CD14-positive monocyte (primary cell): Measurements from ENCODE around the gene SNX14. TPM values are rescaled to one million over a fixed set of nuclear protein-coding genes. Genes with fewer than 3 reads are reported as not detected.
A peak's percentile ranks its signal among the peaks of the same experiment; 100 is the strongest.

Experiments
- DNase-seq, 3 donors: peaks; one replicate each; pipeline ENCODE4 v3.0.0-alpha.2; 2011 to 2022
- H2AFZ ChIP-seq: 2 replicates; pipeline ENCODE4 v1.6.0; 2012; ENCODE audit warnings: mild to moderate bottlenecking, low read depth, low read length, inconsistent platforms; ENCODE audit not compliant: insufficient read depth, poor library complexity, severe bottlenecking
- H3K27ac ChIP-seq, 2 donors: 1 replicate in 1 of 2; 2 replicates in 1 of 2; pipeline ENCODE4 v1.5.1; 2012 to 2013; ENCODE audit warnings: low read length in 2 of 2, control low read depth in 1 of 2, inconsistent platforms in 1 of 2, low read depth in 1 of 2, mild to moderate bottlenecking in 1 of 2
- H3K27me3 ChIP-seq, 2 donors: one replicate each; pipeline versions ENCODE4 v1.6.0 to v1.6.1; 2011 to 2013; ENCODE audit warnings: low read length in 2 of 2; ENCODE audit not compliant: control insufficient read depth in 2 of 2, insufficient read depth in 2 of 2
- H3K36me3 ChIP-seq, 2 donors: replicated peaks in 1 of 2; 1 replicate in 1 of 2; 2 replicates in 1 of 2; pipeline versions ENCODE4 v1.5.1 to v1.6.1; 2012 to 2013; ENCODE audit warnings: low read length in 2 of 2, control low read depth in 1 of 2, inconsistent platforms in 1 of 2, mild to moderate bottlenecking in 1 of 2; ENCODE audit not compliant: insufficient read depth in 2 of 2, control insufficient read depth in 1 of 2
- H3K4me1 ChIP-seq, 2 donors: 1 replicate in 1 of 2; 2 replicates in 1 of 2; pipeline versions ENCODE4 v1.5.1 to v1.6.1; 2012 to 2013; ENCODE audit warnings: low read length in 2 of 2, control low read depth in 1 of 2, inconsistent platforms in 1 of 2, mild to moderate bottlenecking in 1 of 2, moderate library complexity in 1 of 2; ENCODE audit not compliant: insufficient read depth in 2 of 2, control insufficient read depth in 1 of 2
- H3K4me2 ChIP-seq: replicated peaks from 2 replicates; pipeline ENCODE3; 2012; ENCODE audit warnings: low read length, moderate library complexity, mild to moderate bottlenecking; ENCODE audit not compliant: poor library complexity, severe bottlenecking; ENCODE audit errors: extremely low read depth
- H3K4me3 ChIP-seq, 3 experiments: fragments of 200-600 bp in 1 of 3; sonication (generic) in 1 of 3; replicated peaks in 1 of 3; 1 replicate in 2 of 3; 2 replicates in 1 of 3; pipeline ENCODE4 v1.5.1; 2011 to 2013; ENCODE audit warnings: low read length in 3 of 3, mild to moderate bottlenecking in 3 of 3, control low read depth in 2 of 3, low read depth in 2 of 3, inconsistent platforms in 1 of 3, moderate library complexity in 1 of 3
- H3K79me2 ChIP-seq: 2 replicates; pipeline ENCODE4 v1.6.0; 2012; ENCODE audit warnings: mild to moderate bottlenecking, control low read depth, inconsistent platforms, low read length, moderate library complexity; ENCODE audit not compliant: insufficient read depth
- H3K9ac ChIP-seq: 2 replicates; pipeline ENCODE4 v1.6.0; 2017; ENCODE audit warnings: low read length, mild to moderate bottlenecking; ENCODE audit not compliant: insufficient read depth, poor library complexity, severe bottlenecking
- H3K9me3 ChIP-seq, 2 donors: replicated peaks in 1 of 2; 1 replicate in 1 of 2; 2 replicates in 1 of 2; pipeline versions ENCODE4 v1.5.1 to v1.6.1; 2012 to 2013; ENCODE audit warnings: low read length in 2 of 2, control low read depth in 1 of 2; ENCODE audit not compliant: control insufficient read depth in 1 of 2, insufficient read depth in 1 of 2
- H4K20me1 ChIP-seq: 2 replicates; pipeline ENCODE4 v1.6.0; 2012; ENCODE audit warnings: mild to moderate bottlenecking, low read length, control low read depth, moderate library complexity; ENCODE audit not compliant: insufficient read depth
- H3K27ac Mint-ChIP-seq, 7 donors: one replicate each; pipeline ENCODE4 v1.8.0; 2020; ENCODE audit warnings: mild to moderate bottlenecking in 7 of 7, mixed read lengths in 7 of 7, moderate library complexity in 6 of 7, inconsistent platforms in 2 of 7
- H3K27me3 Mint-ChIP-seq, 3 donors: one replicate each; pipeline ENCODE4 v1.8.0; 2021 to 2022; ENCODE audit warnings: low read depth in 3 of 3, mild to moderate bottlenecking in 3 of 3, mixed read lengths in 3 of 3, moderate library complexity in 3 of 3, inconsistent platforms in 1 of 3
- H3K36me3 Mint-ChIP-seq, 2 donors: one replicate each; pipeline ENCODE4 v1.8.0; 2020; ENCODE audit warnings: mixed read lengths in 2 of 2, inconsistent platforms in 1 of 2, mild to moderate bottlenecking in 1 of 2
- H3K4me1 Mint-ChIP-seq: one replicate; pipeline ENCODE4 v1.8.0; 2020; ENCODE audit warnings: mild to moderate bottlenecking, mixed read lengths
- H3K4me3 Mint-ChIP-seq, 2 donors: one replicate each; pipeline ENCODE4 v1.8.0; 2020; ENCODE audit warnings: mild to moderate bottlenecking in 2 of 2, mixed read lengths in 2 of 2, moderate library complexity in 1 of 2
- H3K9me3 Mint-ChIP-seq, 7 donors: one replicate each; pipeline ENCODE4 v1.8.0; 2020 to 2022; ENCODE audit warnings: mixed read lengths in 7 of 7, mild to moderate bottlenecking in 6 of 7, moderate library complexity in 6 of 7, inconsistent platforms in 2 of 7
- CTCF ChIP-seq: fragments of 200-600 bp; IDR thresholded peaks from one replicate; pipeline ENCODE4 v1.8.0; 2022; ENCODE audit warnings: antibody characterized with exemption, mild to moderate bottlenecking
- WGBS: methylation state at CpG from one replicate; pipeline ENCODE4 v1.1.5; 2013; ENCODE audit warnings: missing lambda C conversion rate; ENCODE audit not compliant: insufficient coverage; 5-methylcytosine and 5-hydroxymethylcytosine counted together
- intact Hi-C, 2 donors: fragments of 100-400 bp; cut with micrococcal nuclease; formaldehyde crosslinking; loops; one replicate each; pipeline versions ENCODE4 v1.15.0 to v1.15.1; 2023
- polyA plus RNA-seq, 3 donors: library from polyadenylated mRNA; depleted of rRNA in 1 of 3; unstranded in 2 of 3; stranded (reverse) in 1 of 3; fragments of 300-500 nt in 2 of 3; fragments of >200 nt in 1 of 3; fragmentation: Illumina TruSeq in 2 of 3; gene quantifications; 1 replicate in 2 of 3; 2 replicates in 1 of 3; pipeline ENCODE4 v1.2.3, GENCODE V29; 2012 to 2021

Gene SNX14
- polyA plus RNA-seq, 3 donors: 40.2 to 75.6 (median 73.3) TPM

GRCh38 chr6:85641522-85641896 lies 47.9 kb upstream of the SNX14 start:
- peak overlapping the region in 1 of 2 donors; percentile 97 for H3K27ac ChIP-seq
- H3K4me3 ChIP-seq: peak overlapping the region; percentile 82 to 98 (median 91)
- Mint-ChIP-seq H3K9me3 (peaks cover 0 to 5% (median 0%) of the 10 kb centered on the region in 7 donors), H3K27ac (peak overlapping the region; percentile 70 to 97 (median 85)), H3K27me3 (no peaks in the 10 kb centered on the region), H3K4me1 (peaks cover 45% of the 10 kb centered on the region), H3K36me3 (peaks cover 40 to 47% of the 10 kb centered on the region in 2 donors), H3K4me3 (peak overlapping the region; percentile 90 to 97)
- intact Hi-C loops: loop anchor here in 1 of 2 donors (5.0 kb wide), 1 partner anchor 49 kb away; the partner anchor contains the start of gene SNX14
- H3K4me2 ChIP-seq: peak overlapping the region; percentile 97
- TF ChIP-seq CTCF: no peak
- peak in 1 of 3 donors; percentile 31 for DNase-seq
- no peaks in the 10 kb centered on the region for H3K9me3 ChIP-seq
- peak overlapping the region; percentile 98 for H3K9ac ChIP-seq
- WGBS: 1% methylated on average over 9 of the region's 14 CpGs
- peaks cover 60% of the 10 kb centered on the region for H4K20me1 ChIP-seq
- peaks cover 62% of the 10 kb centered on the region for H3K79me2 ChIP-seq
- no peaks in the 10 kb centered on the region for H3K27me3 ChIP-seq
- peaks cover 34 to 46% of the 10 kb centered on the region in 2 donors for H3K36me3 ChIP-seq
- H2AFZ ChIP-seq: peak overlapping the region; percentile 66
- H3K4me1 ChIP-seq: peaks cover 29 to 34% of the 10 kb centered on the region in 2 donors

GRCh38 chr6:85640821-85641220 lies 47.2 kb upstream of the SNX14 start:
- peaks cover 69% of the 10 kb centered on the region for H3K79me2 ChIP-seq
- H3K27me3 ChIP-seq: no peaks in the 10 kb centered on the region
- Mint-ChIP-seq H3K27ac (peak overlapping the region in 4 of 7 donors; percentile 34 to 97 (median 54)), H3K27me3 (no peaks in the 10 kb centered on the region), H3K36me3 (peaks cover 45 to 54% of the 10 kb centered on the region in 2 donors), H3K9me3 (peaks cover 0 to 5% (median 0%) of the 10 kb centered on the region in 7 donors), H3K4me3 (peak overlapping the region; percentile 90 to 97), H3K4me1 (peaks cover 45% of the 10 kb centered on the region)
- H3K4me1 ChIP-seq: peaks cover 29 to 34% of the 10 kb centered on the region in 2 donors
- no peak for DNase-seq
- intact Hi-C loops: loop anchor here in 1 of 2 donors (5.0 kb wide), 1 partner anchor 49 kb away; the partner anchor contains the start of gene SNX14
- TF ChIP-seq CTCF: no peak
- peaks cover 66% of the 10 kb centered on the region for H4K20me1 ChIP-seq
- peaks cover 41 to 53% of the 10 kb centered on the region in 2 donors for H3K36me3 ChIP-seq
- 35% methylated on average over 3 of the region's 3 CpGs for WGBS
- no peak overlapping the region for H2AFZ ChIP-seq
- peak overlapping the region; percentile 97 for H3K4me2 ChIP-seq
- no peaks in the 10 kb centered on the region for H3K9me3 ChIP-seq
- no peak overlapping the region for H3K9ac ChIP-seq
- peak overlapping the region in 1 of 3 experiments; percentile 91 for H3K4me3 ChIP-seq
- peak overlapping the region in 1 of 2 donors; percentile 97 for H3K27ac ChIP-seq
